WTC11 (cell line): Measurements from ENCODE around the gene PROCA1.

Experiments
- ATF1 ChIP-seq: sonication (generic); formaldehyde crosslinking; IDR thresholded peaks from 2 replicates; pipeline ENCODE4 v1.8.1; 2023; ENCODE audit warnings: mild to moderate bottlenecking, moderate library complexity, missing genetic modification reagents
- CREB1 ChIP-seq: sonication (generic); formaldehyde crosslinking; IDR thresholded peaks from 2 replicates; pipeline ENCODE4 v1.8.0; 2023; ENCODE audit warnings: mild to moderate bottlenecking, missing genetic modification reagents
- ELF4 ChIP-seq: sonication (generic); formaldehyde crosslinking; IDR thresholded peaks from 2 replicates; pipeline ENCODE4 v1.8.1; 2022; ENCODE audit warnings: low read depth, mild to moderate bottlenecking, moderate library complexity, missing genetic modification reagents
- FOXP1 ChIP-seq: sonication (generic); formaldehyde crosslinking; IDR thresholded peaks from 2 replicates; pipeline ENCODE4 v1.8.0; 2022; ENCODE audit warnings: missing genetic modification reagents, mild to moderate bottlenecking, moderate library complexity, borderline replicate concordance
- NFE2L1 ChIP-seq: sonication (generic); formaldehyde crosslinking; IDR thresholded peaks from 2 replicates; pipeline ENCODE4 v1.8.1; 2023; ENCODE audit warnings: missing genetic modification reagents
- OVOL2 ChIP-seq: fragments of 250-450 bp; sonication (Bioruptor Pico); IDR thresholded peaks from 2 replicates; pipeline ENCODE4 v1.9.0; 2021; ENCODE audit warnings: mild to moderate bottlenecking, borderline replicate concordance
- TEAD4 ChIP-seq: sonication (generic); formaldehyde crosslinking; IDR thresholded peaks from 2 replicates; pipeline ENCODE4 v1.8.0; 2022; ENCODE audit warnings: mild to moderate bottlenecking, missing genetic modification reagents
- TF ChIP-seq, protein P1 (sequence below): fragments of 200-600 bp; IDR thresholded peaks from 2 replicates; pipeline ENCODE4 v1.8.0; 2022; ENCODE audit warnings: antibody characterized with exemption
- TF ChIP-seq, protein P2 (sequence below): sonication (generic); formaldehyde crosslinking; IDR thresholded peaks from 2 replicates; pipeline ENCODE4 v1.8.1; 2023; ENCODE audit warnings: mild to moderate bottlenecking, missing genetic modification reagents, moderate library complexity
- TF ChIP-seq, protein P3 (sequence below): sonication (generic); formaldehyde crosslinking; IDR thresholded peaks from 2 replicates; pipeline ENCODE4 v1.8.0; 2022; ENCODE audit warnings: mild to moderate bottlenecking, missing genetic modification reagents

DNA sequence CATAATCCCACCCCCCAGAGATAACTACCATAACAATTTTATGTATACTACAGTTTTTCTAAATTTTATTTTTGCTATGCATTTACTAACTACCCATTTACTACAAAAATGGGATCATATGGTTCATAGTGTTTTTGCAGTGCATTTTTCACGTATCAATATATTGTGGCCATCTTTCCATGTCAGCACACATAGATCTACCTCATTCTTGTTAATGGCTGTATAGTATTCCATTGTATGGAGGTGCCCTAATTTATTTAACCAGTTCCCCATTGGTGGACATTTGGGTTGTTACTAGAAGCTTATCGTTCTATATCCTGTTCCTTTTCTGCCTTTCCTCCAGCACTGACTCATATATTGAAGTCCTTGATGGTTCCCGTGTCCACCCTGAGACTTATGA lies 22.7 kb downstream of the PROCA1 start:
- TF ChIP-seq, protein P1, sequence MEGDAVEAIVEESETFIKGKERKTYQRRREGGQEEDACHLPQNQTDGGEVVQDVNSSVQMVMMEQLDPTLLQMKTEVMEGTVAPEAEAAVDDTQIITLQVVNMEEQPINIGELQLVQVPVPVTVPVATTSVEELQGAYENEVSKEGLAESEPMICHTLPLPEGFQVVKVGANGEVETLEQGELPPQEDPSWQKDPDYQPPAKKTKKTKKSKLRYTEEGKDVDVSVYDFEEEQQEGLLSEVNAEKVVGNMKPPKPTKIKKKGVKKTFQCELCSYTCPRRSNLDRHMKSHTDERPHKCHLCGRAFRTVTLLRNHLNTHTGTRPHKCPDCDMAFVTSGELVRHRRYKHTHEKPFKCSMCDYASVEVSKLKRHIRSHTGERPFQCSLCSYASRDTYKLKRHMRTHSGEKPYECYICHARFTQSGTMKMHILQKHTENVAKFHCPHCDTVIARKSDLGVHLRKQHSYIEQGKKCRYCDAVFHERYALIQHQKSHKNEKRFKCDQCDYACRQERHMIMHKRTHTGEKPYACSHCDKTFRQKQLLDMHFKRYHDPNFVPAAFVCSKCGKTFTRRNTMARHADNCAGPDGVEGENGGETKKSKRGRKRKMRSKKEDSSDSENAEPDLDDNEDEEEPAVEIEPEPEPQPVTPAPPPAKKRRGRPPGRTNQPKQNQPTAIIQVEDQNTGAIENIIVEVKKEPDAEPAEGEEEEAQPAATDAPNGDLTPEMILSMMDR, result no peak
- TF ChIP-seq NFE2L1 (CRISPR knock-in tag) (no peak), OVOL2 (CRISPR knock-in tag) (no peak), TEAD4 (CRISPR knock-in tag) (no peak), FOXP1 (no peak), CREB1 (CRISPR knock-in tag) (no peak), ATF1 (no peak), ELF4 (CRISPR knock-in tag) (no peak)
- TF ChIP-seq, protein P2, sequence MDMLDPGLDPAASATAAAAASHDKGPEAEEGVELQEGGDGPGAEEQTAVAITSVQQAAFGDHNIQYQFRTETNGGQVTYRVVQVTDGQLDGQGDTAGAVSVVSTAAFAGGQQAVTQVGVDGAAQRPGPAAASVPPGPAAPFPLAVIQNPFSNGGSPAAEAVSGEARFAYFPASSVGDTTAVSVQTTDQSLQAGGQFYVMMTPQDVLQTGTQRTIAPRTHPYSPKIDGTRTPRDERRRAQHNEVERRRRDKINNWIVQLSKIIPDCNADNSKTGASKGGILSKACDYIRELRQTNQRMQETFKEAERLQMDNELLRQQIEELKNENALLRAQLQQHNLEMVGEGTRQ (CRISPR knock-in tag), result no peak
- TF ChIP-seq, protein P3, sequence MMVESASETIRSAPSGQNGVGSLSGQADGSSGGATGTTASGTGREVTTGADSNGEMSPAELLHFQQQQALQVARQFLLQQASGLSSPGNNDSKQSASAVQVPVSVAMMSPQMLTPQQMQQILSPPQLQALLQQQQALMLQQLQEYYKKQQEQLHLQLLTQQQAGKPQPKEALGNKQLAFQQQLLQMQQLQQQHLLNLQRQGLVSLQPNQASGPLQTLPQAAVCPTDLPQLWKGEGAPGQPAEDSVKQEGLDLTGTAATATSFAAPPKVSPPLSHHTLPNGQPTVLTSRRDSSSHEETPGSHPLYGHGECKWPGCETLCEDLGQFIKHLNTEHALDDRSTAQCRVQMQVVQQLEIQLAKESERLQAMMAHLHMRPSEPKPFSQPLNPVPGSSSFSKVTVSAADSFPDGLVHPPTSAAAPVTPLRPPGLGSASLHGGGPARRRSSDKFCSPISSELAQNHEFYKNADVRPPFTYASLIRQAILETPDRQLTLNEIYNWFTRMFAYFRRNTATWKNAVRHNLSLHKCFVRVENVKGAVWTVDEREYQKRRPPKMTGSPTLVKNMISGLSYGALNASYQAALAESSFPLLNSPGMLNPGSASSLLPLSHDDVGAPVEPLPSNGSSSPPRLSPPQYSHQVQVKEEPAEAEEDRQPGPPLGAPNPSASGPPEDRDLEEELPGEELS (CRISPR knock-in tag), result no peak
